ENCODE measurements around the gene RBMS3.
A peak's percentile ranks its signal among the peaks of the same experiment; 100 is the strongest.

RBMS3 gene

GRCh38 chr3:29683018-29683993, 402.4 kb downstream of the RBMS3 start:
- H3K27me3 ChIP-seq (ENCODE audit: control insufficient read depth, insufficient read depth, low read length) = no peaks in the 10 kb centered on the region
- H3K9ac ChIP-seq (ENCODE audit: low read length) = no peak overlapping the region
- H3K4me3 ChIP-seq (ENCODE audit: low read depth, low read length) = no peak overlapping the region
- H3K36me3 ChIP-seq (ENCODE audit: control insufficient read depth, insufficient read depth, low read length) = no peaks in the 10 kb centered on the region
- no peaks in the 10 kb centered on the region for H3K4me1 ChIP-seq (ENCODE audit: control insufficient read depth, insufficient read depth, low read length)
- peak overlapping the region; percentile 51; the same call in 1 of the 2 replicates for H3K27ac ChIP-seq (ENCODE audit: low read depth, low read length)
- no peaks in the 10 kb centered on the region for H3K9me3 ChIP-seq (ENCODE audit: control insufficient read depth, insufficient read depth, low read depth, low read length)

GRCh38 chr3:29686889-29687592, 406.2 kb downstream of the RBMS3 start:
- H3K9me3 ChIP-seq (ENCODE audit: control insufficient read depth, insufficient read depth, low read depth, low read length) = no peaks in the 10 kb centered on the region
- no peak overlapping the region for H3K4me3 ChIP-seq (ENCODE audit: low read depth, low read length)
- no peaks in the 10 kb centered on the region for H3K27me3 ChIP-seq (ENCODE audit: control insufficient read depth, insufficient read depth, low read length)
- H3K27ac ChIP-seq (ENCODE audit: low read depth, low read length) = no peak overlapping the region
- H3K4me1 ChIP-seq (ENCODE audit: control insufficient read depth, insufficient read depth, low read length) = no peaks in the 10 kb centered on the region
- H3K36me3 ChIP-seq (ENCODE audit: control insufficient read depth, insufficient read depth, low read length) = no peaks in the 10 kb centered on the region
- H3K9ac ChIP-seq (ENCODE audit: low read length) = no peak overlapping the region

- H3K36me3 ChIP-seq (ENCODE audit: control insufficient read depth, insufficient read depth, low read length) = no peaks in the 10 kb centered on the region
- H3K9ac ChIP-seq (ENCODE audit: low read length) = no peak overlapping the region
- H3K9me3 ChIP-seq (ENCODE audit: control insufficient read depth, insufficient read depth, low read depth, low read length) = no peaks in the 10 kb centered on the region
- H3K27me3 ChIP-seq (ENCODE audit: control insufficient read depth, insufficient read depth, low read length) = no peaks in the 10 kb centered on the region
- H3K27ac ChIP-seq (ENCODE audit: low read depth, low read length) = no peak overlapping the region
- no peak overlapping the region for H3K4me3 ChIP-seq (ENCODE audit: low read depth, low read length)
- peaks cover 25% of the 10 kb centered on the region for H3K4me1 ChIP-seq (ENCODE audit: control insufficient read depth, insufficient read depth, low read length)
These were observed 409.9 kb downstream of the RBMS3 start for GRCh38 chr3:29690686-29691353.

GRCh38 chr3:29693863-29694262, 413.0 kb downstream of the RBMS3 start:
- Histone ChIP-seq H3K27me3 (ENCODE audit: control insufficient read depth, insufficient read depth, low read length) (no peaks in the 10 kb centered on the region), H3K4me1 (ENCODE audit: control insufficient read depth, insufficient read depth, low read length) (peaks cover 28% of the 10 kb centered on the region), H3K9me3 (ENCODE audit: control insufficient read depth, insufficient read depth, low read depth, low read length) (no peaks in the 10 kb centered on the region), H3K4me3 (ENCODE audit: low read depth, low read length) (no peak overlapping the region), H3K9ac (ENCODE audit: low read length) (peak overlapping the region; percentile 44), H3K36me3 (ENCODE audit: control insufficient read depth, insufficient read depth, low read length) (no peaks in the 10 kb centered on the region), H3K27ac (ENCODE audit: low read depth, low read length) (peak overlapping the region; percentile 91)

GRCh38 chr3:29694331-29694730, 413.5 kb downstream of the RBMS3 start:
- Histone ChIP-seq H3K4me1 (ENCODE audit: control insufficient read depth, insufficient read depth, low read length) (peaks cover 28% of the 10 kb centered on the region), H3K36me3 (ENCODE audit: control insufficient read depth, insufficient read depth, low read length) (no peaks in the 10 kb centered on the region), H3K9me3 (ENCODE audit: control insufficient read depth, insufficient read depth, low read depth, low read length) (no peaks in the 10 kb centered on the region), H3K4me3 (ENCODE audit: low read depth, low read length) (no peak overlapping the region), H3K9ac (ENCODE audit: low read length) (peak overlapping the region; percentile 33), H3K27me3 (ENCODE audit: control insufficient read depth, insufficient read depth, low read length) (no peaks in the 10 kb centered on the region), H3K27ac (ENCODE audit: low read depth, low read length) (peak overlapping the region; percentile 91)

GRCh38 chr3:29694783-29695182, 413.9 kb downstream of the RBMS3 start:
- Histone ChIP-seq H3K9ac (ENCODE audit: low read length) (no peak overlapping the region), H3K9me3 (ENCODE audit: control insufficient read depth, insufficient read depth, low read depth, low read length) (no peaks in the 10 kb centered on the region), H3K4me1 (ENCODE audit: control insufficient read depth, insufficient read depth, low read length) (peaks cover 28% of the 10 kb centered on the region), H3K36me3 (ENCODE audit: control insufficient read depth, insufficient read depth, low read length) (no peaks in the 10 kb centered on the region), H3K4me3 (ENCODE audit: low read depth, low read length) (no peak overlapping the region), H3K27me3 (ENCODE audit: control insufficient read depth, insufficient read depth, low read length) (no peaks in the 10 kb centered on the region), H3K27ac (ENCODE audit: low read depth, low read length) (peak overlapping the region; percentile 91; the same call in 1 of the 2 replicates)

GRCh38 chr3:29695201-29695600, 414.3 kb downstream of the RBMS3 start:
- H3K36me3 ChIP-seq (ENCODE audit: control insufficient read depth, insufficient read depth, low read length) = no peaks in the 10 kb centered on the region
- H3K9ac ChIP-seq (ENCODE audit: low read length) = peak overlapping the region; percentile 29
- H3K4me3 ChIP-seq (ENCODE audit: low read depth, low read length) = no peak overlapping the region
- H3K4me1 ChIP-seq (ENCODE audit: control insufficient read depth, insufficient read depth, low read length) = peaks cover 28% of the 10 kb centered on the region
- no peaks in the 10 kb centered on the region for H3K27me3 ChIP-seq (ENCODE audit: control insufficient read depth, insufficient read depth, low read length)
- peak overlapping the region; percentile 91; the same call in 1 of the 2 replicates for H3K27ac ChIP-seq (ENCODE audit: low read depth, low read length)
- no peaks in the 10 kb centered on the region for H3K9me3 ChIP-seq (ENCODE audit: control insufficient read depth, insufficient read depth, low read depth, low read length)

GRCh38 chr3:29695643-29696198, 414.9 kb downstream of the RBMS3 start:
- H3K9ac ChIP-seq (ENCODE audit: low read length) = no peak overlapping the region
- H3K36me3 ChIP-seq (ENCODE audit: control insufficient read depth, insufficient read depth, low read length) = no peaks in the 10 kb centered on the region
- 0 out of 2 replicates have a peak, but pooled peaks cover 2% of the 10 kb centered on the region for H3K9me3 ChIP-seq (ENCODE audit: control insufficient read depth, insufficient read depth, low read depth, low read length)
- H3K4me3 ChIP-seq (ENCODE audit: low read depth, low read length) = no peak overlapping the region
- H3K27ac ChIP-seq (ENCODE audit: low read depth, low read length) = peak overlapping the region; percentile 91; the same call in 1 of the 2 replicates
- H3K4me1 ChIP-seq (ENCODE audit: control insufficient read depth, insufficient read depth, low read length) = peaks cover 28% of the 10 kb centered on the region
- no peaks in the 10 kb centered on the region for H3K27me3 ChIP-seq (ENCODE audit: control insufficient read depth, insufficient read depth, low read length)

- Histone ChIP-seq H3K9me3 (ENCODE audit: control insufficient read depth, insufficient read depth, low read depth, low read length) (peaks cover 5% of the 10 kb centered on the region), H3K27ac (ENCODE audit: low read depth, low read length) (no peak overlapping the region), H3K27me3 (ENCODE audit: control insufficient read depth, insufficient read depth, low read length) (no peaks in the 10 kb centered on the region), H3K9ac (ENCODE audit: low read length) (no peak overlapping the region), H3K36me3 (ENCODE audit: control insufficient read depth, insufficient read depth, low read length) (no peaks in the 10 kb centered on the region), H3K4me1 (ENCODE audit: control insufficient read depth, insufficient read depth, low read length) (peaks cover 28% of the 10 kb centered on the region), H3K4me3 (ENCODE audit: low read depth, low read length) (no peak overlapping the region)
These were observed 415.4 kb downstream of the RBMS3 start for GRCh38 chr3:29696311-29696710.

- peaks cover 28% of the 10 kb centered on the region for H3K4me1 ChIP-seq (ENCODE audit: control insufficient read depth, insufficient read depth, low read length)
- H3K36me3 ChIP-seq (ENCODE audit: control insufficient read depth, insufficient read depth, low read length) = no peaks in the 10 kb centered on the region
These were observed 417.1 kb downstream of the RBMS3 start for GRCh38 chr3:29697989-29698388.

More at GRCh38 chr3:29697989-29698388, 417.1 kb downstream of the RBMS3 start:
- Histone ChIP-seq H3K9ac (ENCODE audit: low read length) (no peak overlapping the region), H3K27ac (ENCODE audit: low read depth, low read length) (no peak overlapping the region), H3K27me3 (ENCODE audit: control insufficient read depth, insufficient read depth, low read length) (no peaks in the 10 kb centered on the region), H3K4me3 (ENCODE audit: low read depth, low read length) (no peak overlapping the region), H3K9me3 (ENCODE audit: control insufficient read depth, insufficient read depth, low read depth, low read length) (peaks cover 10% of the 10 kb centered on the region)
